HG02798 (cell line): ENCODE data around the gene GPR84.

ENCODE experiments used
- ATAC-seq: cut with Tn5 transposase; IDR thresholded peaks from one replicate; pipeline ENCODE4 v1.9.1; 2021; ENCODE audit warnings: mild to moderate bottlenecking; ENCODE audit not compliant: unreplicated experiment, poor library complexity

GPR84 gene

DNA sequence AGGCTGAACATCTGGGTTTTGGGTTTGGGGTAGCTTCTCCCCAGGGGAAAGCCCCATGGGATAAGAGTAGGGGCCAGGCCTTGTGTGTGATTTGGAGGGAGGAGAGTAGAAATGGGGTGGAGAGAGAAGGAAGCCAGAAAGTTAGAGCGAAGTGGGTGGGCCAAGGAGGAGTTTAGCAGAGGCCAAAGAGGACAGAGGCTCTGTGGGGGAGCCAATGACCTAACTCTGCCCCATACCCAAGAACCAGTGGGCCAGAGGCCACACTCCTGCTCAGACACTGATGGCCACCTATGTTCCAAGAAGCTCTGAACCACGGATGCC lies 10.9 kb upstream of the GPR84 start:
- no peak for ATAC-seq

DNA sequence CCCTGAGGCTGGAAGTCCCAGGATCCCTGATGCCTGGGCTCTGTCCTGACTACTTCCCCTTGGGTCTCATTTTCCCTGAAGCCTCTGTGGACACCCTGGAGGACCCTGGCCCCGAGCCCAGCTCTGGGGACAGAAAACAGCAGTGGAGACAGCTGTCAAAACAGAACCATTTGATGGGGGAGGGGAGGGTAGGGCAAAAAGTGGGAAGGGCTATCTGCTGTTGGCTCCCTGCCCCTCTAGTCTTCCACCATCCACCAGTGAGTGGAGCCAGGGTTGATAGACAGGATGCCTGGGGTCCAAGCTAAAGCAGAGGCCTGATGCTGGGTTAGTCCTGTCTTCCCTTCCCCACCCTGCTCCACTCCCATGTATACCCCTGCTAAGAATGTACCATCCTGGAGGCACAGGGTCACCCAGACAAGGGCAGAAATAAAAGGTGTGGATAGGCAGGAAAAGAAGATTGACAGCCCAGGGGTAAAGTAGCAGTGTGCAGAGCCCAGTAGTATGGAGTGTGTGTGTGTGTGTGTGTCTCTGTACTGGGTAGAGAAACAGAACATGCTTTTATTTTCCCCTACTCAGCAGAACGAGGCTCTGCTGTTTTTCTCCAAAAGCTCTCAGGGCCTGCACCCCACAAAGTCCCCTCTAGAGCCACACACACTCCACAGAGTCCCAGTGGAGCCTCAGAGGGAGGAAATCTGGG lies 10.4 kb upstream of the GPR84 start:
- ATAC-seq, result no peak

DNA sequence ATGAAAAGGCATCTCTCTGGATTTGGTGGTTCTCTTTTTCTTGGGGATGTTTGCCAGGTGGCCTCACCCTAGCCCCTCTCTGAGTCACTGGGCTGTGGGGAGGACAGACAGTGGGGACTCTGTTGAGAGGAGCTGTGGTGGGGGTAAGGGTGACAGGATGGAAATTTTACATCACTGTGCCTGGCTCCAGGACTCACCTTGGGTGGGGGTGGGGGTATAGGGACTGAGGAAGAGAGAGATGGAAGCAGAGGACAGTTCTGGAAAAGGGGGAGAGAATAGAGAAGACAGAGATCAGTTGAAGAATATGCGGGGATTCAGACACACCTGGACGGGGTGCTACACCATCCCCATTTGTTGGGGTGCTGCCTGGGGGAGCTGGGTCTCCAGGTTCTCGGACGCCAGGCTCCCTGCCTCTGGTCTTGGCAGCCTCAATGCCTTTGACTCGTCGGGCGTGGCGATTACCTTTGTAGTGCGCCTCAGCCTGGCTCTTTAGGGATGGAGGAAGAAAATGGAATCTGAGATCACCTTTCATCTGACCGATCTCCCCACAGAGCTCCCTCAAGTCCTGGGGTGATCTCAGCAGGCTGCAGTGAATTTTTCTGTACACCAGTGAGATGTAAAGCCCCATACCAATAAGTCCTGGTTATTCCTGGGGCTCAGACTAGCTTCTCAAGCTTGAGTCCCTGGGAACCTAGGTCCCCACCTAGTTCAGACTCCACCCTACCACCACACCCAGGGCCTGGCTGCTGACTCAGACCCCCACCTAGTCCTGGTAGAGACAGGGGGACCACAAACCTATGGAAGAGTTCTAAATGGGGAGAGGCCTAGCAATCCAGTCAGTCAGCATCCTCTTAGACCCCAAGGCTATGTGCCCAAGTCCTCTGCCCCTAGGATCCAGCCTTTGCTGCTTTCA lies 9.6 kb upstream of the GPR84 start:
- no peak for ATAC-seq

DNA sequence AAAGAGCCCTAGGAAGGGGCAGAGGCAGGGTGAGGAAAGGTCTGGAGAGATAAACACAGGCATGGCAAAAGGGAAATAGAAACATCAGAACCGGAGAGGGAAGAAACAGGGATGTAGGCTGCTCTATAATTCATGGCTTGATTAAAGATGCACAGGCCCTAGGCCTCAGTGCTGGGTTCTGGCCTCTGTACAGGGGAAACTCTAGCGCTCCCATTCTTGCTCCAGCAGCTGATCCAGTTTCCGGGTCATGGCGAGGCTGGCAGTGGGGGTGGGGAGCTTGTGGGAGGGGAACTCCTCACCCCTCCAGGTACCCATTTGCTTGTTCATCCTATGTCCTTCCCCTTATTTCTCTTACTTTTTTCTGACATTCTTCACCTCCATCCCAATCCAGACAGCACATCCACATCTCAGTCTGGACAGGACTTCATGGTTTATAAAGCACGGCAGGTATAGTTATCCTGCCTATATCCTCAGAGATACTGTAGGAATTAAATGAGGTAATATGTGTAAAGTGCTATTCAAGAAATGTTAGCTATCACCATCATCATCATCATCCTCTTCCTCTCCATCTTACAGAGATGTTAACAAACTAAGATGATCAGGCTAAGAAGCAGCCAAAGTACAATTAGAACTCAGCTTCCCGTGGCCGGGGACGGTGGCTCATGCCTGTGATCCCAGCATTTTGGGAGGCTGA lies 8.0 kb upstream of the GPR84 start:
- ATAC-seq, result no peak

DNA sequence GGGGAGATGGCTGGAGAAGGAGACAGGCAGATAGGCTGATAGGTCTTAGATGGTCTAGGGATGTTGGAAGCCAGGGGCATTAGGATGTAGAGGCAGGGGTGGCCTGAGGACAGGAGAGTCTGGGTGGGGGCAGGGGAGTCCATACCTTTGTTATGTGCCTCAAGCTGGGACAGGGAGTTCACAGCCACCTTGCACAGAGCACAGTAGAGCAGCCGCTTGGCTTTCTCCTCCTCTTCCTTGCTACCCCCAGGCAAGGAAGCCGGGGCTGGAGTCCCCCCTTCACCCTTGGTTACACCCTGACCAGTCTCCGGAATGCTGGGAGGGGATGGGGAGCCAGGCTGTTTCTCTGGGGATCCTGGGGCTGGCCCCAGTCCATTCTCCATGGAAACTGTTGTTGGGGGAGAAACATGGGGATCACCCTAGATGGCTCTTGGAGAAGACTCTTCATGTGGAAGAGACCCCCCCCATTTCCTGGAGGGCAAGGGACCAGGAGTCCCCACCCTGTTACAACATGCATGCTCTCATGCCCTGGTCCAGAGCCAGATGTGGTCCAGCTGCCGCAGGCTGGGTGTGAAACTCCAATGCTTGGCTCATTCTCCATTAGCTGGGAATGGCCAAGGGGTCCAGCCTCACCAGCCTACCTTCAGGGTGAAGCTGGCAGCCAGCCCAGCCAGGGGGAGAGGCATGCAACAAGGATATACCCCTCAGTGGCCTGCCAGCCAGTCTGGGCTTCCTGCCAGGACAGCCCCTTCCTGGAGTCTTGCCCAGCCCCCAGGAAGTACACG lies 7.2 kb upstream of the GPR84 start:
- ATAC-seq, result no peak

DNA sequence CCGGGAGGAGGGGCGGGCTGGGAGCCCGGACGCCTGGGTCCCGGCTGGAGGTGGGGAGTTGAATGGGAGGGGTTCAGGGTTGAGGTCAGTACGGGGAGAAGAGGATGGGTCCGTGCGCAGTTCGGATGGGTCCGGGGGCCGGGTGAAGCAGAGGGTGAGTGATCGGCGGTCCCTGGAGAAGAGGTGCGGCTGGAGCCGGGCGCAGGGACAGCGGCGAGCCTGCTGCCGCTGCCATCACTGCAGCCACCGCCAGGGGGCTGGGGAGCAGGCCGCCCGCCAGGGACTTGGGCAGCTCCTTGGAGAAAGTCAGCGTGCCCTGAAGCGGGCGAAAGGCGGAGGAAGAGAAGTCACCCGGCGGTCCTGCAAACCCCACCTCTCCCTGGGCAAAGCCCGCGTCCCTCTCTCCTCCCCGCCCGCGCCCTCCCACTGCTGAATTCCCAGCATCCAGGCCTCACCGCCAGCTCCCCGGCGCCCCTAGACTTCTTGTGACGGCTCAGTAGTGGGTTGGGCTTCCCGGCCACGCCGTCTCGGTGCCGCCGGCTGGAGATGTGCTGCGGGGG lies 6.0 kb upstream of the GPR84 start:
- ATAC-seq, result no peak

DNA sequence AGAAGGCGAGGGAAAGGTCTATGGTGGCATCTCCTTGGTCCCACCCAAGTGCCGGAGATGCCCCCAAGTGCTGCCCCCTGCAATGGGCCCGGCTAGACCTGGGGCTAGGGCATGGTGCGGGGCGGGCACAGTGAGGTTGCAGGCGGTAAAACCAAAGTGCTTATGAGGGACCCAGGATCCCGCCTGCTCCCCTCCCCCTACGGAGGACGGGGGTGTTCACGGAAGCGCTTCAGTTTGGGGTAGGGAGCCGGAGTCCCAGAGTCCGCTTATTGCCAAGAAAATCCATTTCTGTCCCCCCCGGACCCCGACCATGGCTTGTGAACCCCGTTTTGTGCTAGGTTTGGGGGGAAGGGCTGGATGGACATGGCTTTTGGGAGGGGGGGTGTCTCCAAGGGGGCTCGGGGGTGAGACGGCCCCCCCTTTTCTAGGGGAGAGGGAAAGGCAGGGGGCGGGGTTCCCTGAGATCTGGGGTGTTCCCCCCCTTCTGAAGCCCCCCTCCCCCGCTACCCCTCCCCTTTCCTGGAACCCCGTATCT lies 5.4 kb upstream of the GPR84 start:
- no peak for ATAC-seq

DNA sequence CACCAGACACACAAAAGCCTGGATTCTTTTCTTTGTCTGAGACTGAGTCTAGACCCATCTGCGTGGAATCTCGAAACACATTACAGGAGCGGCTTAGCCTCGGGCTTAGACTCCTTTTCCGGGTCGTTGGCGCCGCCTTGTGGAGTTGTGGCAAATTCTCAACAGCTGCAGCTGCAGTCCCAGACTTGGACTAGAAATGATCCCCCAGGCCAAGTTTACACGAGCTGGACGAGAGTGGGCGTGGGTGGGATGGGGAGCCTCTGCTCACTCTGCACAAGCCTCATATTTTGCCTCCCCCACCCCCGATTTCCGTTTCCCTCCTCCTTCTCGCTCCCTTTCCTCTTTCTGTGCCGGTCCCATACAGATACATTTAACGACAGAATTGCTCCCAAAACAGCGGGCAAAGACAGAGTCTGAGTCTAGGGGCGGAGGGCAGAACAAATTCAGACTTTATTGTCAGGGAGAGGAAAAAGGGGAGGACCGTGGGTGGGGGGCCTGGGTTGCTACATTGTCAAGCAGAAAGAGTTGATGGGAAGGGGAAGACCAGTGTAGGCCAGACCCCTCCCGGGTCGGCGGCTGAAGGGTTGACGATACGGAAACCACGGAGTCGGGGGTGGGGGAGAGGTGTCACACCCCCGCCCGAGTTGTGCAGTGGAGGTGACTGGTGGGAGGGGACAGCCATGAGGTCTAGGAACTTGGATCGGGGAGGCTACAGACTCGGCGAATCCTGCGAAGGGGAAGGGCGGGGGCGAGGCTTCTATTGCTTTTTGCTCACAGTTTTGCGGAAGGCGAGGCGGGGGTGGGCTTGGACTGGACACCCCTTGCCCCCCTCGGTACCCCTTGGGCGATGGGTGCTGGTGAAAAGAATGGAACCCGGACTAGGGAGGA lies 4.7 kb upstream of the GPR84 start:
- peak; percentile 87 for ATAC-seq

DNA sequence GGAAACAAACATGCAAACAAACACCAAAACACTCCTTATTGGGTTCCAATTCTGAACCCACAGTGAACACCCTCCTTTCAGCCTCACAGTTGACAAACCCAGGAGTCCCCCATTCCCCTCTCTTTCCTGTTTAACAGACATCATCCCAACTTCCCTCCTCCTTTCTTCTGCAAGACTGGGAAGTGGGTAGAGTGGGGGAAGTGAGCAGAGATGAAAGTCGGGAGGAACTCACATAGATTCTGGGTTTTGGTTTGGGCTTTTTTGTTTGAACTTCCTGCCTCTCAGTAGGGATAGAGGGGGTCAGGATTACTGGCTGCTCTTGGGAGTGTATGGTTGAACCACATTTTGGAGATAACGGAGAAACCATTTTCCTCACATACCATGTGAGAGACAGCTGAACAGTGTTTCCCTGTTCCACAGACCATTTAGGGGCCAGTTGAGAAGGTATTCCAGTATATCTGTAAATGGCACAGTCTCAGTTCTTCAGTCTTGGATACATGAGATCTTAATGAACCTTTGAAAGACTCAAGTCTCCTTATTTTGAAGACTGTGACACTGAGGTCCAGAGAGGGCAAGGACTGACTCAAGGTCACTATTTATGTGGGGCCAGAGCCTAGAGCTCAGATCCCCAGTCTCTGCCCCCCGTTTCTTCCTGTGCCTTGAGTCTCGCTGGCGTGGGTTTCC lies 3.9 kb upstream of the GPR84 start:
- peak; percentile 6 for ATAC-seq

DNA sequence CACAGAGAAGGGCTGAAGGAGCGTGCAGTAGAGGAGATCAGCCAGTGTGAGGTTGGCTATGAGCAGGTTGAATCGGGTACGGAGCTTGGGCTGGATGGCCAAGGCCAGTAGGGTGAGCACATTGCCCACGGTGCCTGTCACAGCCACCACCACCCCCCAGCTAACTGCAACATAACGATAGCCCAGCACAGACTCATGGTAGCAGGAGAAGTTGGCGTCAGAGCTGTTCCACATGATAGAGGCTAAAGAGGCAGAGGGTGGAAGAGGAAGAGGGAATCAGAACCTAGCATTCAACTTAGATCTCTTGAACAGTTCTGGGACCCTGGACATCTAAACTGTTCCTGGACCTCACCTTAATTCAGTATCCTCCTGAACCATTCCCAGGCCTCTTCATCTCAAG lies 668 bp downstream of the GPR84 start:
- ATAC-seq, result no peak

DNA sequence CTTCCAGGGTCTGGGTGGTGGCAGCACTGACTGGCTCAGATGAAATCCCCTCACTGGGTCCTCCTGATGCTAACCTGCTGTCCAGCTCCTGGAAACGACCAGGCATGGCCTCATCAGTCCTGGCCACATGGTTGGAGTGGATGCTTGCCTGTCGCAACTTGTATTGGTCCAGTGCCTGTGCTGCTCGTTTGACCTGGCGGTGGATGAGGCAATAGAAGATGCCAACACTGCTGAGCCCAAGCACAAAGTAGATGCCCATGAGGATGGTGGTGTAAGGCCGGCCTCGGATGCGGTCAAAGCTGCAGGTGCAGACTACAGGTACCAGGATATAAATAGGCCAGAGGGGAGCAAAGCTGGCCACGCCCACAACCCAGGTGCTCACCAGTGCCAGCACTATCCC lies 1.2 kb downstream of the GPR84 start:
- ATAC-seq, result no peak

DNA sequence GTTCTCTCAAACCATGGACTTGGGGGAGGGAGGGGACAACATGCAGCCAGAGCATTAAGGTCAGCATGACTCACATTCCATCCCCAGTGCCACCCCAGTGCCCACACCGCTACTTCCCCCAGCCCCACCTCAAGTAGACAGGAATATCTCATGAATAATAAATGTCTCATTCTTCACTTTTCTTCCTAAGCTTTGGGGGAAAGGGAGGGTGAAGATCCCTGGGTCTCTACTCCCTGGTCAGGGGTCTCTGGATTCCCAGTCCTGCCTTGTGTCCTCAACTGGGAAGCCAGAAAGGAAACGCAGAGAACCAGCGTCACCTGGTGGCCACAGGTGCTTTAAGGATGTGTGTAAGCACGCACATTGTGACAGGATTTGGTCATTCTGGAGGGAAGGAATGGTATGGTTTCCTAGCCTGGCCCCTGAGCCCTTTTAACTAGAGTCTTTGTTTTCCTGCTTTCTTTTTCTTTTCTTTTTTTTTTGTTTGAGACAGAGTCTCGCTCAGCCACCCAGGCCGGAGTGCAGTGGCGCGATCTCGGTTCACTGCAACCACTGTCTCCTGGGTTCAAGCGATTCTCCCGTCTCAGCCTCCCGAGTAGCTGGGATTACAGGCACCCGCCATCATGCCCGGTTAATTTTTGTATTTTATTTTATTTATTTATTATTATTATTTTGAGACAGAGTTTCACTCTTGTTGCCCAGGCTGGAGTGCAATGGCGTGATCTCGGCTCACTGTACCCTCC lies 3.4 kb downstream of the GPR84 start:
- no peak for ATAC-seq

DNA sequence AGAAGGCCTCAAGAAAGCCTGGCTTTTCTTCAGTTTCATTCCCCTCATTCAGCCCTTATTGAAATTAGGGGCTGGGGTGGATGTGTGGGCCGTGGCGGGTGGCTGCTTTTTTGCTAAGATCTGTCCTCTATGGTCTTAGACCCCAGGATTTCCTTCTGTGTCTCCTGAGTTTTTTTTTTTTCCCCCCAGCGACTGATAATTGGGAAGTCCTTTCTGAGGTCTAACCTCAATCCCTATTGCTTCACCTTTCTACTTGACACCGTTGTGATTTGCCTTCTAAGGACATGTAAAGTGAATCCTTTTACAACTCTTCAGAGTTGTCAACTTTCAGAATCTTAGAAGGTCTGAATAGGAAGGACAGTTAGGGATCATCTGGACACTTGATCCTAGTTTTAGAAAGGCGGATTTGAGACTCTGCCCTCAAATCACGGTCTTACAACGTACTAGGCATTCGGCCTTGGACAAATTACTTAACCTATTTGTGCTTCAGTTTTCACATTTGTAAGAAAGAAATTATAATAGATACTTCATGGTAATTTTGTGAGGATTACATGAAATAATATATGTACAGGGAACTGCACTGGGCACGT lies 4.4 kb downstream of the GPR84 start:
- ATAC-seq, result no peak

DNA sequence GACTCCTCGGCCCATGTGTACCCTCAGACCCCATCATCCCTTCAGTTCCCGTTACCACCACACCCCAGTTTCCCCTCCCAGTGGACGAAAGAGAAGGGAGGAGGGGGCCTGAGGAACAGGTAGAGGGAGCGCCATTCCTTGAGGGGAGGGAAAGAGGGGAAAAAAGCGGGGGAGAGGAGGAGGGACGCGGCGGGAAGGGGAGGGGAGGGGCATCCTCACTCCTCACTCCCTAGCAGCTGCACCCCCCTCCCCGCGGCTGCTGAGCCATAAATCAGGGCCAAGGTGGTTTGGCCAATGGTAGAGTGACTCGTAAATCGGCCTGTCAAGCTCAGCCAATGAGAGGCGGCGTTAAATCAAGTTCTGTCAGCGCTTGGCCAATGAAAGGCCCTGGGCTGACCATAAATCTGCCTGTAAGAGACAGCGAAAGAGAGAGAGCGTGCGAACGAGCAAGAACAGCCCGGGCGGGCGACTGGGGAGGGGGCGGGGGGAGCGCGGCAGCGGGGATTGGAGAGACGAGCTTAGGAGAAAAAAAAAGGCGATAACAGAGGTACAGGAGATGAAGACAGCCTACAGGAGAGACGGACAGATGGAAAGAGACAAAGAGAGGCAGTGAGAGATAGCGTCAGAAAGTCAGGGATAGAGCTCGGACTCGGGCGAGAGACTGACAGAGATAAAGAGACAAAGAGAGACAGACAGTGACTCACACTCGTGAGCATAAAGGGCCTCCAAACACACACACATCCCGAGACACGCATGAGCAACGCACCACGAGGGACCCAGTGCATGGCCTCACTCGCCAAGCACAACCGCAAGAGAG lies 5.1 kb downstream of the GPR84 start:
- ATAC-seq, result peak; percentile 99

DNA sequence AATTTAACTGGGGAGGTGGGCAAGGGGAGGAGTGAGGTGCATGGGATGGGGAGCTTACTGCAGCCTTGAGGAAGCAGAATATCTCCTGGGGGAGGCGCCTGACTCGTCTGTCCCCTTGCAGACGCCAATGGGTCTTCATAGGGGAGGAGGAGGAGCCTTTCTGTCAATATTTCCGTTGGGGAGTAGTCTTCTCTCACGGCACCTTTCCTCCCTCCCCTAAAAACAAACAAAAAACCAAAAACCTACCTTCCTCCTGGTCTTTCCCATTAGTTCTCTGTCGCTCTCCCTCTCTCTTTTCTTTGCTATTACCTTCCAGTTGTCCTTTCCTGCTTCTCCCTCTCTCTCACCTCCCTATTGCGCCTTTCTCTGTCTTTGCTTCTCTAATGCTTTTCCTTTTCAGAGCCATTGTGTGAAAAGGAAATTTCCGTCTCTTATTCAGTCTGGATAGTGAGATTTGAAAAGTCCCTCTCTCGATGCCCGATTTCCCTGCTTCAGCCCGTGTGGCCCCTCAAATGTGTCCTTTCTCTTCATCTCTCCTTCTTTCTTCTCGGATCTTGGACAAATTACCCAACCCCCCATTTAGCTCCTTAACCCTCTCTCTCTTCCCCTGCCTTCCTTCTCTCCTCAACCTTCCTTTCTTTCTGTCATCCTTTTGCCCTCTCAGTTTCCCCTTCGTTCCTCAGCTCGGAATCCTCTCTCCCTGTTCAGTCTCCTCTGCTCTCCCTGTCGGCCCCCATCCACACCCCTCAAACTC lies 5.9 kb downstream of the GPR84 start:
- no peak for ATAC-seq
